Suppressor macrophage treated with lipopolysaccharide for 4 hours (primary cell): ENCODE measurements around the gene RPUSD1.
"Not testable (repeated sequence)": the region's sequence is repeated elsewhere in the genome, so short reads cannot be mapped to it uniquely, and the experiment has no call there.

ENCODE experiments used
- DNase-seq: peaks from one replicate; pipeline ENCODE4 v3.0.0-alpha.2; 2020

The RPUSD1 gene

DNA sequence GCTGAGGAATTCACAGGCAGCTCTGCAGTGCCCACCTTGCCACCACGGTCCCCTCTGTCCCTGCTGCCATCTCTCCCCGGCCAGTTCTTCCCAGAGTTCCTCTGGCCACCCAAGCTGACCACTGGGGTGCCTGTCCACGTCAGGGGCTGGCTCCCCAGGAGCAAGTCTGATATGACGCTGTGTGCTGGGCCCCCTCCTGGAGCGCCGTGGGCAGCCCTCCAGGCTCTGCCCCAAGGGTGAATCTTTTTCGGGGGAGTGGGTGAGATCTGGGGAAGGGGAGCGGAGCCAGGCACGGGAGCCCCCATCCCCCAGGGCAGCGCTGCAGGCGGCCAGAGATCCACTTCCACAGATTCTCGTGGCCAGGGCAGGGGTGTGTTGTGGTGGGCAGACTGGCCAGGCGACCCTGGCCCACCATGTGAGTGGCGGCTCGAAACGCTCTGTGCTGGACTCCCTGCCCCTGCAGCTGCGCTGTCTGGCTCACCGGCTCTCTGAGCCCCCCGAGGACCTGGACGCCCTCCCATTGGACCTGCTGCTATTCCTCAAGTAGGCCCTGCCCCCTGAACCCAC, 23.9 kb downstream of the RPUSD1 start:
- no peak for DNase-seq

DNA sequence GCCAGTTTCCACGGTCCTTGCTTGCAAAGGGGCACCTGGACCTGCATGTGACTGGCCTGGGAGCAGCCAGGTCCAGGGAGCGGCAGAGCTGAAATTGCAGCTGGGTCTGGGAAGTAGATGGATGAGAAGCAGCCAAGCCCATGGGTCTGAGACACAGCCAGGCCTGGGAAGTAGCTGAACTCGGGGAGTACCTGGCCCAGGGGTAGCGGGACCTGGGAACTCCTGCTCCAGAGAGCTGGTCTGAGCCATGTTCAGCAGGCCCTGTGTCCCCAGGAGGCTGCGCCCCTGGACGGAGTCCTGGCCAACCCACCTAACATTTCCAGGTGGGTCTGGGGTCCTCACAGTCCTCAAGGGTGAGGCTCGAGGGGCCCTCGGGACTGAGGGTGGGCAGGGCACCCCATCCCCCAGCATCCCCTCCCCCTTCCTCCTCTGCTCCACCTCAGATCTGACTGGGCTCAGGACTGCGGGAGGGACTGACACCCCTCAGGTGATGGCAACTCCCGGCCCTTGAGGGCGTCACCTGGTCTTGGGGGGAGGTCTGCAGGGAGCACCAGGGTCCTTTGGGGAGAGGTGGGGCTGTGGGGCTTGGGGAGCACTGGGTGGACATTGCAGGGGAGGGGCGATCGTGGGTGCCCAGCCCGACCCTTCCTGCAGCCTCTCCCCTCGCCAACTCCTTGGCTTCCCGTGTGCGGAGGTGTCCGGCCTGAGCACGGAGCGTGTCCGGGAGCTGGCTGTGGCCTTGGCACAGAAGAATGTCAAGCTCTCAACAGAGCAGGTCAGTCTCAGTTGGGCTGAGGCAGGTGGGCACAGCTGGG, 24.6 kb downstream of the RPUSD1 start:
- no peak for DNase-seq

DNA sequence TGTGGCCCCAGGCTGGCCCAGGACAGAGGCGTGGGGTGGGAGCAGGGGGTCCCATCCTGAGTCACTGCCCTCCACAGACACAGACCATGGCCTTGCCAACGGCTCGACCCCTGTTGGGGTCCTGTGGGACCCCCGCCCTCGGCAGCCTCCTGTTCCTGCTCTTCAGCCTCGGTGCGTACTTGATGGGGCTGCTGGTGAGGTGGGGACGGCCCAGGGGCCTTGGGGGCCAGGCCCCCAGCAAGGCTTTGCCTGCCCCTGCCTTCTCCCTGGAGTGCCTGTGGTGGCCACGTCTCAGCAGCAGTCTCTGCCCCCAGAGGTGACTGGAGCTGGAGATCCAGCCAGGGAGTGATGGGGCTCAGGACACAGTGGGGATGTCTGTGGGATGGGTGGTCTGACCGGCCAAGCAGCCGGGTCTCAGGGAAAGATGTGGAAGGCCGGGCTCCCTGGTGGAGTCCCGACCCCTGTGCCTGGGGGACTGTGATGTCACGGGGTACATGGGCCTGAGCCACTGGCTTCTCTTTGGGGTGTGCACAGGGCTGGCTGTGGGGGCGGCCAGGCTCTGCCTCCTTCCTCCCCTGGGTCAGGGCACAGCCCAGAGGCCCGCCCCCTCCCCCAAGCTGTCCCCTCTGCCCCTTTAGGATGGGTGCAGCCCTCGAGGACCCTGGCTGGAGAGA, 25.4 kb downstream of the RPUSD1 start:
- no peak for DNase-seq

DNA sequence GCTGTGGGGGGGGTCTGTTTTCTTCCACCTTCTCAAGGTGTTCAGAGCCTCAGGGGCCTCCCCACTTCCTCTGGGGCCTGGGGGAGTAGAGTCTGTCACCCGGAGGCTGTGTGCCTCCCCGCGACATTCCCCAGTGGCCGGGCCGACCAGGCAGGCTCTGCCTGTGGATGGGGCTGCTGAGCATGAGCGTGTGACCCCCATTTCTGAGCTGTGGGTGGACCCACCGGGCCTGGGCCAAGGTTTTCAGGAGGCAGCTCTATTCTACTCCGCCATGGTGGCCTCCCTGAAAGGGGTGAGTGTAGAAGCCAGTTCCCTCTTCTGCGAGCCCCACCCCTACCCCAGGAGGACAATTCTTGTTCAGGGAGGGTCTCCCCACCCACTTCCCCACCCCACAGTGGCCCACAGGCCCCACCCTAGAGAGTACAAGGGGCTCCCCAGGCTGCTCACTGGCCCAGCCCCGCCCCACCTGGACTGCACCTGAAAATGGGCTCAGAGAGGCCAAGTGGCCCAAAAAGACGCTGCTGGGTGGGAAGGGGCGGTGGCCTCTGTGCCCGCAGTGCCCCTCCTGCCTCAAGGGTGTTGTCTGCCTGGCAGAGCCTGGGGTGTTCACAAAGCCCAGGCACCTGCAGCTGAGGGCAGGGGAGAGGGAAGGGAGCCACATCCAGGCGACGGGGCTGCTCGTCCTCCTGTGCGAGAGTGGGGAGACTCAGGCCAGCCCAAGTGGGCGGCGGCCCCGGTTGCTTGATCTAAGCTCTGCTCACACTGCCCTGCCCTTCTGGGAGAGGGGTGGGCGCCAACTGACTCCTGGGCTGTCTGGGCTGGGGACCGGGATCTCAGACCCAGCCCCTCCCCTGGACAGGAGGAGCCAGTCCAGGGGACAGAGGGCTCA, 26.3 kb downstream of the RPUSD1 start:
- DNase-seq, result no peak

DNA sequence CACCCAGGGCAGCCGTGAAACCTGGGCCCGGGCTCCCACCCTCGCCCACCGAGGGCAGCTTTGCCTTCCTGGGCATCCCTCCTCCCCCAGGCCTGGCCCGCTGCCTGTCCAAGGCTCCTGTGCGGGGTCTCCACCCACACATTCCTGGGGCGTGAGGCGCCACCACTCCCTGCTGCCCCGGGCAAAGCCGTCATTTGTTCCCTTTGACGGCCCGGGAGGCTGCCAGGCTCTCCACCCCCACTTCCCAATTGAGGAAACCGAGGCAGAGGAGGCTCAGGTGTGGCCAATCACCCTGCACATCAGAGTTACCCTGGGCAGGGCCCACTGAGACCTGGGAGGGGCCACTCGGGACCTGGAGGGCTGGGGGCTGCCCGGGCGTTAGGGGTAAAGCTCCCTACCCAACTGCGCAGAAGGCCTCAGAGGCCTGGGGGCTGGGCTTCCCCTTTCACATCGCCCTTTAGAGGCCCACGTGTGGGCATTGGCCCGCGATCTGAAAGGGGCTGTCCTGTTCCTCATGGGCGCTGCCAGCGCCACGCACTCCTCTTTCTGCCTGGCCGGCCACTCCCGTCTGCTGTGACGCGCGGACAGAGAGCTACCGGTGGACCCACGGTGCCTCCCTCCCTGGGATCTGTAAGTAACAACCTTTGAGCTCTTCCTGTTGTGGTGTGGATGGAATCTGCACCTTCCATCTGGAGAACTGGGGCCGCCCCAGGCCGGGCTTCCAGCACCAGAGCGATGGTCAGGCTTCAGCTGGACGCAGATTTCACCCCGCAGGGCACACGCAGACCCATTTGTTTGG, 27.4 kb downstream of the RPUSD1 start, which contains the start of gene MSLN:
MSLN (plus strand) TSS at position 190 of the 799 bp plus-strand sequence. CDS start 1,947 bp downstream, outside the sequence.
- no peak for DNase-seq

DNA sequence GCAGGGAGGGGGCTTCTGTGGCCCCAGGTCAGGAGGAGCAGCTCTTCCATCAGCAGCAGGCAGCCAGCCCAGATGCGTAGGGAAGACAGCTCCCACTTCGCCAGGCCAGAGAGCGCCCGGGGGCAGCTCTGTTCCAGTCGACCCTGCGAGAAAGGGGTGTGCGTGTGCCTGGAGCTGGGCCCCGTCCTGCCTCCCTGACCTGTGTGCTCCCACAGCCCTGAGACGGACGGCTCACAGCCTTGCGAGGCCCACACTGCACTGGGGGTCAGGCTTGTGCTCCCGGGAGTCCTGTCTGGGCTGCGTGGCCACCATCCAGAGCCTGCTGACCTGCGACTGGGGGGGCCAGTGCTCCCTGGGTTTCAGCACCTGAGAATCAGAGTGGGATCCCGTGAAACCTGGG, 28.1 kb downstream of the RPUSD1 start:
- DNase-seq, result no peak

DNA sequence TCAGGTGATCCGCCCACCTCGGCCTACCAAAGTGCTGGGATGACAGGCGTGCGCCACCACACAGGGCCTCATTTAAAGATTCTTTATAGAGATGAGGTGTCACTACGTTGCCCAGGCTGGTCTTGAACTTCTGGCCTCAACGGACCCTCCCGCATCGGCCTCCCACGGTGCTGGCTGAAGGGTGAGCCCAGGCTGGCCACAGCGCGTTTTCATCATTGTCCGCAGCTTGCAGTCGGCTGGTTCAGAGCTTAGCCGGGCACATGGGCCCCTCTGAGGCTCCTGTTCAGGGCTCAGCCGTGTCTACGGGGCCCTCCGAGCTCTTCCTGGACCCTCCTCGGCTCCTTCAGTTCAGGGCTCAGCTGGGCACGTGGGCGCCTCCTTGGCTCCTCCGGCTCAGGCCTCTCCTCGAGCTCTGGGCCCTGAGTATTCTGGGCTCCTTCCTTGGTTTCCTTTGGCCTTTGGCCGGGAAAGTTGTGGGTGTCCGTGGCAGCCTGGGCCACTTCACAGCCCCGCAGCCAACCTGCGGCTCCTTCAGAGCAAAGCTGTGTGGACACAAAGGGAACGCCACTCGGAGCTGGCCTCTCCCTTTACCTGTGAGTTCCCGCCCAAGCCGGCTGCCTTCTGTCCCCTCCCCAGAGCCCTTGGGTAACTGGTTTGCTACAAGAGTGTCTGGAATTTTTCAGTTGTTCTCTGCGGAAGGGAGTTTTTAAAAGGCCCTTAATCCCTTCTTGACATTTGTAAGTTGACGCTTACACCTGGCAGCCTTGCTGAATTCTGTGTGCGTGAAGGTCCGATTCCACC, 28.9 kb downstream of the RPUSD1 start:
- no peak for DNase-seq

DNA sequence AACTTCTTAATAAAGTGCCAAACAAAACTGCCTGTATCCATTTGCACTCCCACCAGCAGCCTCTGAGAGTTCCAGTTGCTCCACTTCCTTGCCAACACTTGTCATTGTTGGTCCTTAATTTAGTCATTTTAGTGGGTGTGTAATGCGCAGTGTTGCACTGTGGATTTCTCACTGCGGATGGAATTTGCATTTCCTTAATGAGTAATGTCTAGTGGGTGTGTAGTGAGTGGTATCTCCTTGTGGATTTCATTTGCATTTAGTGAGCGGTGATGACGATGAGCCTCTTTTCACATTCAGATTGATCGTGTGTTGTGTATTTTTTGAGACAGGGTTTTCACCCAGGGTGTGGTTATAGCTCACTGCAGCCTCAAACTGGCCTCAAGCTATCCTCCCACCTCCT, 31.8 kb downstream of the RPUSD1 start:
- peak; percentile 24 for DNase-seq

DNA sequence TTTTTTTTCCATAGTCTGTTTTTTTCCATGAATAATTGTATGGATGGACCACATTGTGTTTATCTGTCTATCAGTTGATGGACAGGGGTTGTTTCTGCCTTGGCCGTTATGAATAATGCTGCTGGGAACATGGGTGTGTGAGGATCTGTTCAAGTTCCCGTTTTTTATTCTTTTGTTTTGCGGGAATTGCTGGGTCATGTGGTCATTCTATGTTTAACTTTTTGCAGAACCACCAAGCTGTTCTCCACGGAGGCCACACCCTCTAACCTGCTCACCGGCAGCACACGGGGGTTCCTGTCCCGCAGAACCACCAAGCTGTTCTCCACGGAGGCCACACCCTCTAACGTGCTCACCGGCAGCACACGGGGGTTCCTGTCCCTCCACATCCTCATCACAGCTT, 33.5 kb downstream of the RPUSD1 start:
- peak; percentile 73 for DNase-seq

DNA sequence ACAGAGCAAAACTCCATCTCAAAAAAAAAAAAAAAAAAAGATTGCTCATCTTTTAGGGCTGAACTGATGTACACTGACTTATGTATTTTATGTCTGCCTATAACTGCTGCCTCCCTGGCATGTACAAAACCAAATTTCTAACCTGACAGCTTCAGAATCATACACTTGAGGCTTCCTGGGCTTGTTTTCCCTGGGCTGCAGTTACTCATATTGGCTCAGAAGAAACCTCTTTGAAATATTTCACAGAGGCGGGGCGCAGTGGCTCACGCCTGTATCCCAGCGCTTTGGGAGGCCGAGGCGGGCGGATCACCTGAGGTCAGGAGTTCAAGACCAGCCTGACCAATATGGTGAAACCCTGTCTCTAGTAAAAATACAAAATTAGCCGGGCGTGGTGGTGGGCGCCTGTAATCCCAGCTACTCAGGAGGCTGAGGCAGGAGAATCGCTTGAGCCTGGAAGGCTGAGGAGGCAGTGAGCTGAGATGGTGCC, 34.0 kb downstream of the RPUSD1 start:
- DNase-seq, result not testable (repeated sequence)

DNA sequence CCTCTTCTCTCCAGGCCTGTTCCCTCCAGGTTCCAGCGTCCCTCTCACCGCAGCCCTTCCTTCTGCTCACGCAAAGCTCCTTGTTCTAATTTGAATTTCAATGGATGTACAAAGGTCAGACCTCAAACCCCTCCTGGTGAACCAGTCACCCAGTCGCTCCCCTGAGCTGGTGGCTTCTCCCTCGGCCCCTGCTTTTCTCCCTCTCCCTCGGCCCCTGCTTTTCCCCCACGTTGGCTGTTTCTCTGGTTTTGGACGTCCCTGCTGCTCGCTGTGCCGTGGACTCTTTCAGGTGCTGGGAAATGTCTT, 36.2 kb downstream of the RPUSD1 start:
- DNase-seq, result no peak

DNA sequence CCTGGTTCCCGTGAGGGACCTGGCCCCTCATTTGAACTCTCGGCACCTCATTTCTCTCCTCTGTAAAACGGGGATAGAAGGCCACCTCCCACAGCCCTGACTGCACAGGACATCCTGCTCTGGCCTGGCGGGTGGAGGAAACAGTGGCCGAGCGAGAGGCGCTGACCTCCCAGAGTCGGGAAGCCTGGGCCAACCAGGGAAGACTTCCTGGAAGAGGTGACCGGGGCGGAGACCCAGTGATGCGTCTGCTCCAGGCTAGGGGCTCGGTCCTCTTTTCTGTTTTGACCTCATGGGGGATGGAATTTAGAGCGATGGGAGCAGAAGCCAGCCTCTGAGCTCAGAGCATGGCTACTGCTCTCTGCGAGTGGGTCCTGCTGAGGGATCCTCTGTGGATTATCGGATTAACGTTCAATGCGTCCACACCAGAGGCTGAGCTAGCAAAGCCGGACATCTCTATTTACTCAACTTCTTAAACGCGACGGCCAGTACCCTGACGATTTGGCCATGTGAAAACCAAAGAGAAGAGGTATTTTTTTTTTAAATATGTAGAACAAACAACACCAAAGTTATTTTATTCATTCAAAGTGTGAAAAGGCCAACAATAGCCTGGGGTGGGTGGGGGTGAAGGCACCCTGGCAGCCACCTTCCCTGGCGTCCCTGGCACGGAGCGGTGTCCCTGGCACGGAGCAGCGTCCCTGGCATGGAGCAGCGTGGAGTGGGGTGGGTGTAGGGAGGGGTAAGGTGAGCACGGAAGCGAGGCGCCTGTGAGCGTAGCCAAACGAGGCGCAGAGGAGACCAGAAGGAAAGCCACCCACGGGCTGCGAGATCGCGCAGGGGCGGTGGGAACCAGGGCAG, 36.8 kb downstream of the RPUSD1 start:
- DNase-seq, result no peak

DNA sequence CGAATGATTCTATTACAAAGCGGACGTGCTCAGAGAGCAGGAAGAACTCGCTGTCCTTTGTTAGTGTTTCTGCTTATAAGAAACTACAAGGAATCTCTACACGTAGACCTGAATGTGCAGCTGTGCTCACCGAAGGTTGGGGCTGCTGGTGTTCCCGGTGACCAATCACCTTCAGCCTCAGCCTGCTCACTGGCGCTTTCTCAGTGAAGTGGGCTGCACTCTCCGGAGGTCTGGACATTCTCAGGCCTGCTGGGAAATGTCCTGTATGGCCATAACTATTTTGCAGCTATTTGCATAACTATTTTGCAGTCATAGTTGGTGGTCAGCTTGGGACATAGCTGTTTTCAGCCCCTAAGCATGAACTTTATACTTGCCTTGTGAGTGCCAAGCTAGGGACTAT, 37.7 kb downstream of the RPUSD1 start:
- no peak for DNase-seq

DNA sequence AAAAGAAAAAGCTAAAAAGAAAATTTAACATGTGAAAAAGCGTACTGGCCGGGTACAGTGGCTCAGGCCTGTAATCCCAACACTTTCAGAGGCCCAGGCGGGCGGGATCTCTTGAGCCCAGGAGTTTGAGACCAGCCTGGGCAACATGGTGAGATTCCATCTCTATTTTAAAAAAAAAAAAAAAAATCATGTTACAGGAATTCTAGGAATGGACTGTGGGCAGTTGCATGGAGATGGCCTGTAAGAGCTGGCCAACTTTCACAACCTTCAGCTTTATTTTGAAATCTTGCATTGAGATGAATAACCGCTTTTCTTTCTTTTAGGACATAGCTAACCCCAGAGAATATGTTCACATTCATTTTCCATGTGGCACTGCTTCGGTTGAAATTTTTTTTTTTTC, 39.2 kb downstream of the RPUSD1 start:
- no peak for DNase-seq

DNA sequence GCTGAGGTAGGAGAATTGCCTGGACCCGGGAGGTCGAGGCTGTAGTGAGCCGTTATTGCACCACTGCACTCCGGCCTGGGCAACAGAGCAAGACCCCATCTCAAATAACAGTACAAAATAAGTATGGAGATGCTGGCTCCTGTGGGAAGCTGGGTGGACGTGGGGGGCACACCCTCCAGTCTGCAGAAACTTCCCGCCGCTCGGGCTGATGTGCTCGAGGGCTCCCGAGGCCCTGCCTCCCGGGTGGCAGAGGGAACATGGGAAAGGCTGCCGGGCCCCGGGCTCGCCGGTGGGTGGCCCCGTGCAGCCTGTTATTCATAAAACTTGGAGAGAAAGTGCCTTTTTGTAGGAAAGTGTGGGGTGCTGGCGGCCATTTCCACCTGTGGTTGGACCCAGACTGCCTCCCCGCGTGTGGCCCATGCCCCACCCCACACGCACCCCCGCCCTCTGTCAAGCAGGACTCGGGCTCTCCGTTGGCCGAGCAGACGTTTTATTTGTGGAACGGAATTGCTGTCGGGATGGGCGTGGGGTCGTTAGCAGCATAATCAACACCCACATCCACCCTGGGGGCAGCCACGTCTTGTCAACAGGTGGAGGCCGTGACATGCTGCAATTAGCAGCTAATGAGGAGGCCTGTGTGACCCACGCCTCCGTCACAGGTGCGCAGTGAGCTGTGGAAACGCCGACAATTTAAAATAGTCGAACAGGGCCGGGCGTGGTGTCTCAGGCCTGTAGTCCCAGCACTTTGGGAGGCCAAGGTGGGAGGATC, 40.0 kb downstream of the RPUSD1 start:
- DNase-seq, result no peak

DNA sequence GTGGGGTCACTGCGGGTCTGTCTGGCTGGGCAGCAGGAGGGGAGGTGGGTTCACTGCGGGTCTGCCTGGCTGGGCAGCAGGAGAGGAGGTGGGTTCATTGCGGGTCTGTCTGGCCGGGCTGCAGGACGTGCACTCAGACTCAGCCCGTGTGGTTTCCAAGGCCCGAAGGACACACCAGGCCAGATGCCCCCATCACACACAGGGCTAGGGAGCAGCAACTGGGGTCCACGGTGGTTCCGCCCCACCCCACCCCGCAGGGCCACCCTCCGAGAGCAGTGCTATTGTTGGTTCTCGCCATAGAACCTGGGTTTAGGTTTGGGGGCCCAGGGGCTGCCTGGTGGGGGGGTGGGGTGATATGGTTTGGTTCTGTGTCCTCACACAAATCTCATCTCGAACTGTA, 41.5 kb downstream of the RPUSD1 start:
- no peak for DNase-seq

DNA sequence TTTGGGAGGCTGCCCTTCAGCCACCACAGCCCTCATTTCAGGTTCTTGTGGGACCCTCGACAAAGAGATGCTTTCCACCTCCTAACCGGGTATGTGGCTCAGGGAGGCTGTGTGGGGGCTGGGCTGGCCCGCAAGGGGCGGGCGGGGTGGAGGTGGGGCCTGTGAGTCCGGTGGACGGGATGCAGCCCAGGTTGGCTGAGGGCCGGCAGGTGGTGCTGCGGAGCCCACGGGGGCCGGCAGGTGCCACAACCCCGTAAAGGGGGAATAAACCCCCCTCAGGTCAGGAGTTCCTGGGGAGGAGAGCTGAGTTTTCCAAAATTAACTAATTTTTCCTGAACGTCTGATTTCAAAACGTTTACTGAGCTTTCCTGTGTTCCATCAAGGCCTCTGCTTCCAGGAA, 42.4 kb downstream of the RPUSD1 start:
- DNase-seq, result no peak

DNA sequence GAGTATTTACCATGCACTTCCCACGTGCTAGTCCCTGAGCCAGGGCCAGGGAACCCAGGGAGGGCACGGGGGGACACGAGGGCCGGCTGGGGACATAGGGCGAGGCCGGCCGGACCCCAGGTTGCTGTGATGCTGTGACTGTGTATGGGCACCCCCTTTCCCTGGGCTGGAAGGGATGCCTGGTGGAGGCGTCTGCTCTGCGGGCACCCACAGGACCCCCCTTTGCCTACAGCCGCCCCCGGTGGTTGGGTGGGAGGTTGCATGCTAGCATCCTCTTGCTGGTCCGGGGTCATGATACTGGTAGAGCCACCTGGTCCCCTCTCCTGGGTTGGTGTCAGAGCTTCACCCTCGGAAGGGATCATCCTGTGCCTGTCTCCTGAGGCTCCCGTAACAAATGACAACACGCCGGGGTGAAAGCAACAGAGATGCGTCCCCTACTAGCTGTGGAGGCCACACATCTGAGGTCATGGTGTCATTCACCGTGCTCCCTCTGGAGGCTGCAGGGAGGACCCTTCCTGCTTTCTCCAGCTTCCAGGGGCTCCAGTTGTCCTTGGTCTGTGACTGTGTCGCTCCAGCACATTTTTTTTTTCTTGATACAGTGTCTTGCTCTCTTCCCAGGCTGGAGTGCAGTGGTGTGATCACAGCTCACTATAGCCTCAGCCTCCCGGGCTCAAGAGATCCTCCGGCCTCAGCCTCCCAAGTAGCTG, 44.2 kb downstream of the RPUSD1 start:
- no peak for DNase-seq

DNA sequence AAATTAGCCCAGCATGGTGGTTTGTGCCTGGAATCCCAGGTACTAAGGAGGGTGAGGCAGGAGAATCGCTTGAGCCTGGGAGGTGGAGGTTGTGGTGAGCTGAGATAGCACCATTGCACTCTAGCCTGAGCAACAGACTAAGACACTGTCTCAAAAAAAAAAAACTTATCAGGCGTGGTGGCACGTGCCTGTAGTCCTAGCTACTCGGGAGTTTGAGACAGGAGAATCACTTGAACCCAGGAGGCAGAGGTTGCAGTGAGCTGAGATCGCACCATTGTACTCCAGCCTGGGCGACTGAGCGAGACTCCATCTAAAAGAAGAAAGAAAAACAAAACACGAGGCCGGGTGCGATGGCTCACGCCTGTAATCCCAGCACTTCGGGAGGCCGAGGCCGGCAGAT, 45.3 kb downstream of the RPUSD1 start:
- not testable (repeated sequence) for DNase-seq
